SK-N-SH (cell line): ENCODE data around the gene ALDOA.

Experiments
- CTCF ChIP-seq: fragments of 200-600 bp; sonication (generic); IDR thresholded peaks from 2 replicates; pipeline ENCODE4 v1.6.1; 2017; ENCODE audit warnings: antibody characterized with exemption, mild to moderate bottlenecking, moderate library complexity
- EP300 ChIP-seq, 2 experiments: IDR thresholded peaks; 2 replicates each; pipeline versions ENCODE4 v1.4.0 to v1.6.1; 2012; ENCODE audit warnings: borderline replicate concordance in 1 of 2, low read depth in 1 of 2, low read length in 1 of 2
- EZH2phosphoT487 ChIP-seq: fragments of 200-600 bp; sonication (generic); IDR thresholded peaks from 2 replicates; pipeline ENCODE4 v1.6.1; 2017; ENCODE audit warnings: low read depth, mixed run types, mild to moderate bottlenecking, antibody characterized with exemption, moderate library complexity, borderline replicate concordance
- FOXJ3 ChIP-seq: sonication (generic); formaldehyde crosslinking; IDR thresholded peaks from 2 replicates; pipeline ENCODE4 v1.5.1; 2020; ENCODE audit warnings: mild to moderate bottlenecking, missing genetic modification reagents
- MEF2A ChIP-seq: IDR thresholded peaks from 2 replicates; pipeline ENCODE4 v1.4.0; 2012; ENCODE audit warnings: low read depth, borderline replicate concordance
- POLR2AphosphoS5 ChIP-seq: IDR thresholded peaks from 2 replicates; pipeline ENCODE4 v1.6.1; 2012; ENCODE audit warnings: low read depth, low read length
- RCOR1 ChIP-seq: fragments of 150-350 bp; IDR thresholded peaks from 2 replicates; pipeline ENCODE4 v1.6.1; 2017; ENCODE audit warnings: antibody characterized with exemption, low read length
- REST ChIP-seq: IDR thresholded peaks from 2 replicates; pipeline ENCODE4 v1.6.1; 2012; ENCODE audit warnings: mild to moderate bottlenecking, low read depth, low read length, moderate library complexity
- RXRA ChIP-seq: IDR thresholded peaks from 2 replicates; pipeline ENCODE4 v1.4.0; 2012; ENCODE audit warnings: low read depth, mild to moderate bottlenecking, borderline replicate concordance
- TEAD4 ChIP-seq: IDR thresholded peaks from 2 replicates; pipeline ENCODE4 v1.4.0; 2012; ENCODE audit warnings: mild to moderate bottlenecking, borderline replicate concordance; ENCODE audit not compliant: insufficient read depth
- ZBTB33 ChIP-seq: IDR thresholded peaks from 2 replicates; pipeline ENCODE4 v1.4.0; 2012; ENCODE audit warnings: low read depth, borderline replicate concordance

GRCh38 chr16:30091474-30092372 is 26.2 kb downstream of the ALDOA start, which contains the start of gene TBX6:
- TF ChIP-seq ZBTB33 (no peak), MEF2A (no peak), EP300 (IDR thresholded peaks at IDR 0.05; ENCODE audit: borderline replicate concordance in 1 of 2, low read depth in 1 of 2, low read length in 1 of 2) (no peak; a peak in 1 of 4 replicates), CTCF (peak; percentile 58), EZH2phosphoT487 (no peak), RCOR1 (no peak; the same call in 1 of the 2 replicates), REST (no peak), POLR2AphosphoS5 (no peak), FOXJ3 (CRISPR knock-in tag) (no peak; the same call in 1 of the 2 replicates), TEAD4 (no peak), RXRA (peak; percentile 48; the same call in 1 of the 2 replicates)
